ENCODE data around the gene MEGF11. TPM values are rescaled to one million over a fixed set of nuclear protein-coding genes. Genes with fewer than 3 reads are reported as not detected.

MEGF11 gene
- total and polyA plus RNA-seq, 10 donors = 0.02 to 0.61 (median 0.23) TPM; not detected in 4

DNA sequence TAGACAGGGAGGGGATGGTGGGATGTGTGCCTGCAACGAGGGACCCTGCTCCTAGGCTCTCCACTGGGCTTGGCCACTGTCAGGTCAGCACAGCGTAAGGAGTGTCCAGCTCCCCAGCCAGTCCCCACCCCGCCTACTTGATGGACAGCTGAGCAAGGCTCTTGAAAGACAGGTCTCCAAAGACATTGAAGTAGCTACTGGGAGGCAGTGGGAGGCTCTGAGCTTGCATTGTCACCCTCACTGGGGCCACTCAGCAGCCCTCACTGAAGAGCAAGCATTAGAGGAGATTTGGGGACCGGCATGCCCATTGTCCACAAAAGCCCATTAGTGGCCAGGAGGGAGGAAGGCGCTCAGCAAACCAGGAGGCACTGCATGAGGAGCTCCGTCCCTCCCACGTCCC, 146.5 kb downstream of the MEGF11 start:
- Histone ChIP-seq H3K9me3 (no peaks in the 10 kb centered on the region), H3K4me1 (no peaks in the 10 kb centered on the region), H3K27me3 (replicated peaks in 1 of 7) (peaks cover 0 to 54% (median 0%) of the 10 kb centered on the region in 7 donors), H3K36me3 (no peaks in the 10 kb centered on the region), H3K4me3 (no peak overlapping the region), H3K27ac (no peak overlapping the region)
- WGBS, 5 donors = 62 to 88% (median 84%) methylated on average over 5 to 7 of the region's 7 CpGs
- peak; percentile 63 for DNase-seq
- TF ChIP-seq POLR2A (IDR thresholded peaks at IDR 0.05) (no peak), POLR2AphosphoS5 (IDR thresholded peaks at IDR 0.05) (no peak)
- TF ChIP-seq, protein P1, sequence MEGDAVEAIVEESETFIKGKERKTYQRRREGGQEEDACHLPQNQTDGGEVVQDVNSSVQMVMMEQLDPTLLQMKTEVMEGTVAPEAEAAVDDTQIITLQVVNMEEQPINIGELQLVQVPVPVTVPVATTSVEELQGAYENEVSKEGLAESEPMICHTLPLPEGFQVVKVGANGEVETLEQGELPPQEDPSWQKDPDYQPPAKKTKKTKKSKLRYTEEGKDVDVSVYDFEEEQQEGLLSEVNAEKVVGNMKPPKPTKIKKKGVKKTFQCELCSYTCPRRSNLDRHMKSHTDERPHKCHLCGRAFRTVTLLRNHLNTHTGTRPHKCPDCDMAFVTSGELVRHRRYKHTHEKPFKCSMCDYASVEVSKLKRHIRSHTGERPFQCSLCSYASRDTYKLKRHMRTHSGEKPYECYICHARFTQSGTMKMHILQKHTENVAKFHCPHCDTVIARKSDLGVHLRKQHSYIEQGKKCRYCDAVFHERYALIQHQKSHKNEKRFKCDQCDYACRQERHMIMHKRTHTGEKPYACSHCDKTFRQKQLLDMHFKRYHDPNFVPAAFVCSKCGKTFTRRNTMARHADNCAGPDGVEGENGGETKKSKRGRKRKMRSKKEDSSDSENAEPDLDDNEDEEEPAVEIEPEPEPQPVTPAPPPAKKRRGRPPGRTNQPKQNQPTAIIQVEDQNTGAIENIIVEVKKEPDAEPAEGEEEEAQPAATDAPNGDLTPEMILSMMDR (IDR thresholded peaks at IDR 0.05 in 8 of 11, conservative IDR thresholded peaks at IDR 0.05 in 3 of 11) = no peak
- intact Hi-C loops (cut with DNase I; ENCODE audit: low total_unique reads) = no loop called here

DNA sequence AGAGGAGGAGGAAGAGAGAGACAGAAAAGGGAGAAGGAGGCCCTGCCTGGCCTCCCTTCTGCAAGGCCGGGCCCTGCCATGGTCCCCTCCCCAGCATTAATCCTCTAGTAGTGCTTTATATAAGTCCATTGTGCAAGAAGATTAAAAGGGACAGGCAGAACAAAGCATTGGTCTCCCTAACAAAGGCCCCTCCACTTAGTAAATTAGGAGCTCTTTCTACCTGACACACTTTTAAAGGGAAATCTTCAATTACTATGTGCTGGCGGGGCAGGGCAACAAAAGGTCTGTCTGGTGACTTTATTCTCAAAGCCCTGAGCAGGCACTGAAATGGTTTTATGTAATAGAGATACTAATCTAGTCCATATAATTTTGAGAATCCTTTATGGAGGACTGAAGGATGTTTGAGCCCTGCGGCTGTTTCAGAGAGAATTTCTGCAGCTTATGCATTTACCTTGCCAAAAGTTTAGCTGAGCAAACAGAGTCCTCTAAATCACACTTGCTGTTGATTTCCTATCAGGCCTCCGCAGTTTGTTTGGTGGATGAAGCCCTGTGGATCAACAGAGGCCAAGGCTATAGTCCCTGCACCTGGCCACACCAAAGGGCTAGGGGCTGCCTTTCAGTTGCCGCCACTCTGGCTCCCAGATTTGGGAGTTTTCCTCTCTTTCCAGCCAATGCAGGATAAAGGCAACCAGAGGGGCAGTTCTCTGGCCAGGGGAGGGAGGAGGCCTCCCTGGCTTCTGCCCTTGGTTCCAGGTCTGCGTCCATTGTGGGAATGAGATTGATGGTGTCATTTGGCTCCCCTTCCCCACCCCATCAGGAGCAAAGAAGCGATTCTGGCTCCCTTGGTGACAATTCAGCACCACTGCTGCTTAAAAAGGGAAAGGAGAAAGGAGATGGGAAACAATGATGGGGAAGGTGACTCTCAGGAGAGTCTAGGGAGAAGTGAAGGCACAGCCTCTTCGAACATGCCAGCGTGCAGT, 148.0 kb downstream of the MEGF11 start:
- intact Hi-C loops (cut with DNase I; ENCODE audit: low total_unique reads) = no loop called here
- H3K36me3 ChIP-seq = no peaks in the 10 kb centered on the region
- WGBS, 5 donors = 79 to 92% (median 88%) methylated on average over 8 to 9 of the region's 9 CpGs
- peaks cover 0 to 51% (median 0%) of the 10 kb centered on the region in 7 donors for H3K27me3 ChIP-seq (replicated peaks in 1 of 7)
- H3K9me3 ChIP-seq = no peaks in the 10 kb centered on the region
- no peak overlapping the region for H3K4me3 ChIP-seq
- TF ChIP-seq, protein P1 (IDR thresholded peaks at IDR 0.05 in 8 of 11, conservative IDR thresholded peaks at IDR 0.05 in 3 of 11) = no peak
- TF ChIP-seq POLR2A (IDR thresholded peaks at IDR 0.05) (no peak), POLR2AphosphoS5 (IDR thresholded peaks at IDR 0.05) (no peak)
- H3K27ac ChIP-seq = no peak overlapping the region
- no peak for DNase-seq
- H3K4me1 ChIP-seq = no peaks in the 10 kb centered on the region

DNA sequence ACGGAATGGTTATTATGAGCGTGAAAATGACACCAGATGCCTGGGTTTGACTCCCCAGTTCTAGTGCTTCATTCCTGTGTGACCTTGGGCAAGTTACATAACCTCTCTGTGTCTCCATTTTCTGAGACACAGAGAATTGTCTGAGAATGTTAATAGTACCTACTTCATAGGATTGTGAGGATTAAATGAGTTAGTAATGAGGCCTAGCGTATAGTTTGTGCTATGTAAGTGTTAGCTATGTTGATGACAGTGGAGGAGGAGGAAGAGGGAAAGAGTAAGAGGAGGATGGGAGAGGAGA, 150.3 kb downstream of the MEGF11 start:
- 91 to 98% (median 93%) methylated on average over 3 of the region's 3 CpGs for WGBS, 5 donors
- H3K36me3 ChIP-seq = no peaks in the 10 kb centered on the region
- H3K4me3 ChIP-seq = no peak overlapping the region
- H3K27me3 ChIP-seq (replicated peaks in 1 of 7) = peaks cover 0 to 33% (median 0%) of the 10 kb centered on the region in 7 donors
- no peaks in the 10 kb centered on the region for H3K9me3 ChIP-seq
- H3K27ac ChIP-seq = no peak overlapping the region
- intact Hi-C loops (cut with DNase I; ENCODE audit: low total_unique reads) = no loop called here
- no peak for TF ChIP-seq POLR2A (IDR thresholded peaks at IDR 0.05)
- TF ChIP-seq, protein P1 (IDR thresholded peaks at IDR 0.05 in 8 of 11, conservative IDR thresholded peaks at IDR 0.05 in 3 of 11) = no peak
- TF ChIP-seq POLR2AphosphoS5 (IDR thresholded peaks at IDR 0.05) = no peak
- DNase-seq = no peak
- H3K4me1 ChIP-seq = no peaks in the 10 kb centered on the region

DNA sequence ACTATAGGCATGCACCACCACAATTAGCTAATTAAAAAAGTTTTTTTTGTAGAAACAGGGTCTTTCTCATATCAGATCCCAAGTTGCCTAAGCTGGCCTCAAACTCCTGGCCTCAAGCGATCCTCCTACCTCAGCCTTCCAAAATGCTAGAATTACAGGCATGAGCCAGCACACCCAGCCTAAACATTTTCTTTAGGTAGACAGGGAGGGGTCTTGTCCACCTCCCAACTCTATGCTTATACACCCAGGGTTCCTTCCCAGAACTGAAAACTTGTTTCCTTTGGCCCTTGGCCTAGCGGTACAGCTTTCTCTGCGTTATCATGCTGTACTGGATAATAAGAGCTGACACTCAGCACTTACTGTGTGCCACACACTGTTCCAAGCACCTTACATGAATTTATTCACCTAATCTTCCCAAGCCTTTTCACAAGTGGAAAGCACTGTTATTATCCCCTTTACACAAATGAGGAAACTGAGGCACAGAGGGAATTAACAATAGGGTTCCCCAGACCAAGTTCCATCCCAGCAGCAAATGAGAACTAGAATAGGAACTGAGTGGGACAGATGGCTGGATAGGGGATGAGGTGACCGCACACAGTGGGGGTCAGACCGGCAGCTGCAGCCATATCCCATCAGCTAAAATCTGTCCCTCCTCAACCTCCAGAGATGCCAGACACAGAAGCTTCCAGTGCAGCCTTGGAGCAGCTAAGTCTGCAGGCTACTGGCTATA, 150.8 kb downstream of the MEGF11 start:
- peaks cover 0 to 28% (median 0%) of the 10 kb centered on the region in 7 donors for H3K27me3 ChIP-seq (replicated peaks in 1 of 7)
- H3K9me3 ChIP-seq = no peaks in the 10 kb centered on the region
- no peak overlapping the region for H3K27ac ChIP-seq
- no peaks in the 10 kb centered on the region for H3K4me1 ChIP-seq
- DNase-seq = no peak
- intact Hi-C loops (cut with DNase I; ENCODE audit: low total_unique reads) = no loop called here
- WGBS, 5 donors = 86 to 96% (median 92%) methylated on average over 5 of the region's 5 CpGs
- H3K4me3 ChIP-seq = no peak overlapping the region
- no peaks in the 10 kb centered on the region for H3K36me3 ChIP-seq
- TF ChIP-seq POLR2AphosphoS5 (IDR thresholded peaks at IDR 0.05) = no peak
- TF ChIP-seq POLR2A (IDR thresholded peaks at IDR 0.05) = no peak
- TF ChIP-seq, protein P1 (IDR thresholded peaks at IDR 0.05 in 8 of 11, conservative IDR thresholded peaks at IDR 0.05 in 3 of 11) = no peak
